ENCODE data around the gene GDPD5. TPM values are rescaled to one million over a fixed set of nuclear protein-coding genes. Genes with fewer than 3 reads are reported as not detected.

GDPD5 gene
- total RNA-seq, 1 donor from 2014 or later, result 4.4 TPM

- Histone ChIP-seq H3K27ac (replicated peaks) (no peak overlapping the region), H3K27me3 (ENCODE audit: low read depth) (no peaks in the 10 kb centered on the region), H3K4me3 (no peak overlapping the region), H3K4me1 (peaks cover 35% of the 10 kb centered on the region), H3K36me3 (no peaks in the 10 kb centered on the region), H3K9me3 (replicated peaks) (no peaks in the 10 kb centered on the region)
- DNase-seq, result no peak
- no peak for TF ChIP-seq CTCF (IDR thresholded peaks at IDR 0.05; ENCODE audit: borderline replicate concordance)
- intact Hi-C loops (cut with micrococcal nuclease), result no loop called here
Observed at GRCh38 chr11:75523189-75523588, 2.6 kb downstream of the GDPD5 start.

GRCh38 chr11:75522286-75523044 is 3.3 kb downstream of the GDPD5 start:
- intact Hi-C loops (cut with micrococcal nuclease), result no loop called here

DNA sequence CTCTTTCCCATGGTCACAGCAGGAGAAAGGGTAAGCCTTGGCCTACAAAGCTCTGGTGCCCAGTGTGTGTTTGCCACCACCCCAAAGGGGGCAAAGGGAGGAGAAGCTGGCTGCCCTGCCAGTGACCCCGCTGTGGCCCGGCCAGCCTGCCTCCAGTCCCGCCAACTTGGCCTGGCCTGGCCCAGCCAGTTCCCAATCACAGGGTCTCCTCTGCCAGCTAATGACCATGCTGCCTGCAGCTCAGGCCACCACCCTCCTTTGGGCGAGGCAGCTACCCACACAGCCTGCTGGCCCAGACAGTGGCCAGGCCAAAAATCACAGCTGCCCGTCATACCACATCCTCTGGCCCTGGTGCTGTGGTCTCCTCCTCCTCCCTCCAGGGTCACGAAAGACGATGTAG is 5.1 kb downstream of the GDPD5 start:
- peaks cover 29% of the 10 kb centered on the region for H3K4me1 ChIP-seq
- no peaks in the 10 kb centered on the region for H3K27me3 ChIP-seq (ENCODE audit: low read depth)
- intact Hi-C loops (cut with micrococcal nuclease), result no loop called here
- no peak for DNase-seq
- H3K36me3 ChIP-seq, result no peaks in the 10 kb centered on the region
- H3K9me3 ChIP-seq (replicated peaks), result no peaks in the 10 kb centered on the region
- no peak for TF ChIP-seq CTCF (IDR thresholded peaks at IDR 0.05; ENCODE audit: borderline replicate concordance)
- no peak overlapping the region for H3K27ac ChIP-seq (replicated peaks)
- no peak overlapping the region for H3K4me3 ChIP-seq

More at GRCh38 chr11:75522286-75523044, 3.3 kb downstream of the GDPD5 start:
- Histone ChIP-seq H3K27ac (replicated peaks) (no peak overlapping the region), H3K27me3 (ENCODE audit: low read depth) (no peaks in the 10 kb centered on the region), H3K9me3 (replicated peaks) (no peaks in the 10 kb centered on the region), H3K4me3 (no peak overlapping the region), H3K36me3 (no peaks in the 10 kb centered on the region), H3K4me1 (peaks cover 35% of the 10 kb centered on the region)
- TF ChIP-seq CTCF (IDR thresholded peaks at IDR 0.05; ENCODE audit: borderline replicate concordance), result no peak
- DNase-seq, result no peak

DNA sequence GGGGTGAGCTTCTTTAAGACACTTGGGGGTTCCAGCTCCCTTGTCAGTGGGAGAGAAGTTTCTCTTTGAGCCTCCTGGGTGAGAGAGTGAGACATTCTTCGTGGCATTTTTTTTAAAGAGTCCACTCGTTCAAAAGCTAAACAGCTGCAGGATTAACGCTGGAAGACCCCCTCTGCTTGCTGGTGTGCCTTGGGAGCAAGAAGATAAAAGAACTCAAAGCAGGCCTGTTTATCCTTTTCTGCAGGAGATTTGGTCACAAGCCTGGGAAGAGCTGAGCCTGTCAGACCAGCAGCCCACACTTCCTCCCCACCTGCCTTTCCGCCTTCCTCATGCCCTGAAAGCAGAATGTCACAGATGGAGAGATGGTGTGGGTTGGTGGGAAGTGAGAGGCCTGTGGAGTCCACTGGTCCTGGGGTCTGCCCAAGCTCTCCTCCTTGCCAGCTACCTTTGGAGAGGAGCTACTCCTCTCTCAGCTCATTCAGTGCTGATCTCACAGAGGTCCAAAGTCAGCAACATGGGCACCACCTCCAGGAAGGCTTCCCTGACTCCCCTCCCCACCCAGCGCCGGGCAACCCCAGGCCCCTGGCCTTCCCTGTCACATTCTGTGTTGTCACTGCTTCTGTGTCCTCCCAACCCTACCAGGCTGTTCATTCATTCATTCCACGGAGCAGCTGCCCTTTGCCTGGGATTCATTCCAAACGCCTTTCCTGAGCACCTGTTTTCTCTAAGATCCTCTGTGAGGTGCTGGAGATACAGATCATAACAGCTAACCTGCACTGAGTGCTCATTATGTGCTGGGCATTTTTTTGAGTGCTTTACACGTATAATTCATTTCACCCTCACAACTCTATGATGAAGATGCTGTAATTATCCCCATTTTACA is 6.7 kb downstream of the GDPD5 start:
- intact Hi-C loops (cut with micrococcal nuclease), result no loop called here
- H3K9me3 ChIP-seq (replicated peaks), result no peaks in the 10 kb centered on the region
- H3K27me3 ChIP-seq (ENCODE audit: low read depth), result no peaks in the 10 kb centered on the region
- DNase-seq, result no peak
- H3K4me3 ChIP-seq, result no peak overlapping the region
- H3K4me1 ChIP-seq, result peaks cover 15% of the 10 kb centered on the region
- TF ChIP-seq CTCF (IDR thresholded peaks at IDR 0.05; ENCODE audit: borderline replicate concordance), result no peak
- no peak overlapping the region for H3K27ac ChIP-seq (replicated peaks)
- no peaks in the 10 kb centered on the region for H3K36me3 ChIP-seq

DNA sequence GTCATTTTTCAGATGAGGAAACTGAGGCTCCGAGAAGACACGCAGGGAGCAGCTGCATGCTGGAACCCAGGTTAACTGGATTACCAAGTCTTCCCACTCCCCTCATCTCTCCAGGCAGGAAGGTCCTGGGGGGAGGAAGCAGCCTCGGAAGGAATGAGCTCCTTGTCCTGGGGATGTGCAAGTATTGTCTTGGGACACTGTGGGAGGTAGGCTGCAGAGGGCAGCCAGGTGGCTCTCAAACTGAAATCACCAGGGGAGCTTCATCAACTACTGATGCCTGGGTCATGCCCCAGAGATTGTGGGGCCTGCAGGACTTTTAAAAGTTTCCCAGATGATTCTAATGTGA is 7.6 kb downstream of the GDPD5 start:
- intact Hi-C loops (cut with micrococcal nuclease), result no loop called here
- DNase-seq, result no peak
- no peak overlapping the region for H3K4me3 ChIP-seq
- H3K36me3 ChIP-seq, result no peaks in the 10 kb centered on the region
- no peak overlapping the region for H3K27ac ChIP-seq (replicated peaks)
- peaks cover 7% of the 10 kb centered on the region for H3K4me1 ChIP-seq
- no peaks in the 10 kb centered on the region for H3K27me3 ChIP-seq (ENCODE audit: low read depth)
- no peak for TF ChIP-seq CTCF (IDR thresholded peaks at IDR 0.05; ENCODE audit: borderline replicate concordance)
- no peaks in the 10 kb centered on the region for H3K9me3 ChIP-seq (replicated peaks)
